HUDEP-2 (cell line): ENCODE results near the gene SCG3.
A peak's percentile ranks its signal among the peaks of the same experiment; 100 is the strongest.
"Not testable (repeated sequence)": the region's sequence is repeated elsewhere in the genome, so short reads cannot be mapped to it uniquely, and the experiment has no call there.

Source experiments
- DNase-seq, 76 experiments: peaks; one replicate each; lab custom pipeline; 2025; ENCODE audit not compliant: unreplicated experiment in 76 of 76; lab: John Stamatoyannopoulos, UW

The SCG3 gene

GRCh38 chr15:51681303-51681963, at the start of gene SCG3:
TSS of gene SCG3 (plus strand) at chr15:51681503. CDS start at chr15:51681756, 253 bp downstream.
- peak in 46 of 76 experiments; percentile 2 to 65 (median 30) for DNase-seq

- DNase-seq = peak in 1 of 76 experiments; percentile 13
Measured at GRCh38 chr15:51634591-51635198, 46.6 kb upstream of the SCG3 start.

DNA sequence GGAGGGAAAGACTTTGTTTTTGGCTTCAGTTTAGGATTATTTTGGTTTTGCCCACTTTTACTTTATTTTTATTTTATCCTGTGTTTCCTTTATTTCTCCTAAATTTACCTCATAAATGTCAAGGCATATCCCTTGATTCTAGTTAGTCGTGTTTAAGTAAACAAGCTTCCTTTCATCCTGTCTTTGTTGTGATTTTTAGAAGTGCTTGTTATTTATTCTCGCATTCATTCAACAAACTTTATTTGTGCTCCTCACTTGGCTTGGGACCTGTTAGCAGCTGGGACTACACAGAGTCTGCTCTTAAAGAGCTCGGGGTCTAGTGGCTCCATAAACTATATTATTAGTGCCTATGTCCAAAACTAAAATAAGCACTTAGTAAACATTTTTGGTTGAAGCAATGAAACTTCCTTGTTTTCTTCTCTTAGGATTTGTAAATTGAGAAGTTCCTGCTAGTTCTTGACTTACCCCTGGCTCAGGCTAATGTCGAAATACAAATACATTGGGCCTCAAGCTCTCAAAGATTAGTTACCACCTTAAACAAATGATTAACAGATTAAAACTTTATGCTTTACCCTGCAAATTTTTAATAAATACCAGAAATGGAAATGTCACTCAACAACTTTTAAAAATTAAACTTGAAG, 39.7 kb upstream of the SCG3 start:
- DNase-seq = no peak

DNA sequence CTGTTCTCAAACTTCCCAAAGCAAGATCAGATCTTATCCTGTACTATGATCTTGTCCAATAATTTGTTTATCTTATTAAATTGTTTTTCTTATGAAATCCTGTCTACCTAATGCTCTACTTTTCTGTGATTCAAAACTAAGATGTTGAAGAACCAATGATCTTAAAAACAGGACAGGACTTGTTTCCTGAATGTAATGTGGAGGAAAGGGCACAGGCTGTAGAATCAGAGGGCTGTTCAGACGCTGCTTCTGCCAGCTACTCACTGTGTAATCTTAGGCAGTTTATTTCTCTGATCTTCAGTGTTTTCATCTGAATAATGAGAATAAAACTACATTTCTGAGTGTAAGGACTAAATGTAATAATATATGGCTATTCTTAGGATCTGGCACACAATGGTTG, 38.6 kb upstream of the SCG3 start:
- DNase-seq = no peak

GRCh38 chr15:51647128-51647562, 34.2 kb upstream of the SCG3 start:
- peak in 74 of 76 experiments; percentile 15 to 92 (median 73) for DNase-seq

GRCh38 chr15:51648101-51648500, 33.2 kb upstream of the SCG3 start:
- not testable (repeated sequence) for DNase-seq

DNA sequence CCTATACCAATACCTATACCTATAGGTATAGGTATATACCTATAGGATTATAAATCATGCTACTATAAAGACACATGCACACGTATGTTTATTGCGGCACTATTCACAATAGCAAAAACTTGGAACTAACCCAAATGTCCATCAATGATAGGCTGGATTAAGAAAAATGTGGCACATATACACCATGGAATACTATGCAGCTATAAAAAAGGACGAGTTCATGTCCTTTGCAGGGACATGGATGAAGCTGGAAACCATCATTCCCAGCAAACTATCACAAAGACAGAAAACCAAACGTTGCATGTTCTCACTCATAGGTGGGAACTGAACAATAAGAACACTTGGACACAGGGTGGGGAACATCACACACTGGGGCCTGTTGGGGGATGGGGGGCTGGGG, 32.7 kb upstream of the SCG3 start:
- not testable (repeated sequence) for DNase-seq

DNA sequence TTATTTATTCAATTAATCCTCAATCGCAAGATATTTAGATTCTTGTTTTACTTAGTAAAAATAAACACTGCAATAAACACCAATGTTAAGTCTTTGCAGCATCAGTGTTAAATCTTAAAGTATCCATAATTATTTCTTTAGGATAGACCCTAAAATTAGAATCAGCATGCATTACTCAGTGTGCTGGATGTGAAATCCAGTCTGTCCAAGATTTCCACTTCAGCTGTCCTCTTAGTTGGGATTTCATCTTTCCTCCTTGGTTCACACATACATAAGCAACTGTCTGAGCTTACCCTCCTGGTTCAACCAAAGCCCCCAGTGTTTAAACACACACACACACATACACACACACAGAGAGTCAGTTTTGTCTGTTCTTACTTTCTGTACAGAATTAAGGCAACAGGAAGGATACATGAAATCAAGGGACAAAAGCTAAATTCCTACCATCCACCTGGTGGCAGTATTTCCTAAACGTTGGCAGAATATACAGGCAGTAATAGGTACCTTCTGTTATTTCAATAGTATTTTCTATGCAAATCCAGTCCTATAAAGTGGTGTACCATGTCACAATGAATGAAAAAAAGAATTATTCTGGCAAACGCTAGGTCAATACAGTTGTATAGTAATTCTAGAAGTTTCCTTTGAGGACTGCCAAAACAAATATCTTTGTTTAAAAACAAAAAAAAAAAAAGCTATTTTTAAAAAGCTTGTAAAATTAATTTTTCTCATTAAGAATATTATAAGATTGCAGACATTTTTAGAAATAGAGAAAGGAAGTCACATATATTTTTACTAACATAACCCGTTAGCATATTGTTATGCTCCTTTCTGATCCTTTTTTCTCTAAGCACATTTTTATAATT, 31.4 kb upstream of the SCG3 start:
- peak in 46 of 76 experiments; percentile 2 to 79 (median 50) for DNase-seq

GRCh38 chr15:51652084-51652668, 29.1 kb upstream of the SCG3 start:
- peak in 71 of 76 experiments; percentile 1 to 93 (median 64) for DNase-seq

GRCh38 chr15:51655401-51656057, 25.8 kb upstream of the SCG3 start:
- not testable (repeated sequence) for DNase-seq

GRCh38 chr15:51658664-51659063, 22.6 kb upstream of the SCG3 start:
- no peak for DNase-seq

DNA sequence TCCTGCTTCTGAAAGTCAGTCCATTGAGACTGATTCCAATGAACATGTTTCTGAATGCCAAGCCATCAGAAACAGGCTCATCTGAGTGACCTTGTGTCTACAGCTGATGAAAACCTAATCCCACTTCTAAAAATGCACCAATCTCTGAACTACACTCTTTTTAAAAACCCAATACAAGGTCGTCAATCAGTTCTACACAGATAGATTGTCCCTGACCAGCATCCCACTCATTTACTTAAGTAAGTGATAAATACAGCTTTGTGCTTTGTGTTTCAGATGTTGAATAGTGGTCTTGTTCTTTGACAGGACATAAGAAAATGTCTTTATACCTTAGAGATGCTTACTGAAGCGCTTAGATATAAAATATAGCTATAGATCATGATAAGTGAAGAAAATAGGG, 20.2 kb upstream of the SCG3 start:
- DNase-seq = no peak

GRCh38 chr15:51667478-51667877, 13.8 kb upstream of the SCG3 start:
- no peak for DNase-seq

- DNase-seq = no peak
Measured at GRCh38 chr15:51668446-51668845, 12.9 kb upstream of the SCG3 start.

- no peak for DNase-seq
Measured at GRCh38 chr15:51669381-51669780, 11.9 kb upstream of the SCG3 start.

DNA sequence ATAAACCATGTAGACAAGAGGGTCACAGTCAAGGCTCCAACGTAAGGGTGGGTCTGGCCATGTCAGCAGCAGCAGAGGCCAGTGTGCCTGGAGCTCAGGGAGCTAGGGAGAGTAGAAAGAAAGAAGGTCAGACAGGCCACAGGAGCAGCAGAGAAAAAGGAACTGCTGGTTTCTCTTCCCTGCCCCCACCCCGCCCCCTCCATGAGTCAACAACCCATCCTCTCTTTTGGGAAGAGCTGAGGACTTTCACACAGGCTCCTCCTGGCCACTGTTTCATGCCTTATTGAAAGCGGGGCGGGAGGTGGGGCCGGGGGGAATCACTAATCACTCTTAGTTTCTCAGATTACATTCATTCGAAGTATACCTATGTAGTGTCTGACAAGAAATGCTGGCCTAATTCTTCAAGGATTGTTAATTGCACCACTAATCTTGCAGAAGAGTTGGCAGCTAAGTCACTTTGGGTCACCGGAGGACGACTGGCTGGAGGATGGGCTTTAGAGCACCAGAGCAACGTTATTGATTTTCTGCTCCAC, 9.1 kb upstream of the SCG3 start:
- no peak for DNase-seq

DNA sequence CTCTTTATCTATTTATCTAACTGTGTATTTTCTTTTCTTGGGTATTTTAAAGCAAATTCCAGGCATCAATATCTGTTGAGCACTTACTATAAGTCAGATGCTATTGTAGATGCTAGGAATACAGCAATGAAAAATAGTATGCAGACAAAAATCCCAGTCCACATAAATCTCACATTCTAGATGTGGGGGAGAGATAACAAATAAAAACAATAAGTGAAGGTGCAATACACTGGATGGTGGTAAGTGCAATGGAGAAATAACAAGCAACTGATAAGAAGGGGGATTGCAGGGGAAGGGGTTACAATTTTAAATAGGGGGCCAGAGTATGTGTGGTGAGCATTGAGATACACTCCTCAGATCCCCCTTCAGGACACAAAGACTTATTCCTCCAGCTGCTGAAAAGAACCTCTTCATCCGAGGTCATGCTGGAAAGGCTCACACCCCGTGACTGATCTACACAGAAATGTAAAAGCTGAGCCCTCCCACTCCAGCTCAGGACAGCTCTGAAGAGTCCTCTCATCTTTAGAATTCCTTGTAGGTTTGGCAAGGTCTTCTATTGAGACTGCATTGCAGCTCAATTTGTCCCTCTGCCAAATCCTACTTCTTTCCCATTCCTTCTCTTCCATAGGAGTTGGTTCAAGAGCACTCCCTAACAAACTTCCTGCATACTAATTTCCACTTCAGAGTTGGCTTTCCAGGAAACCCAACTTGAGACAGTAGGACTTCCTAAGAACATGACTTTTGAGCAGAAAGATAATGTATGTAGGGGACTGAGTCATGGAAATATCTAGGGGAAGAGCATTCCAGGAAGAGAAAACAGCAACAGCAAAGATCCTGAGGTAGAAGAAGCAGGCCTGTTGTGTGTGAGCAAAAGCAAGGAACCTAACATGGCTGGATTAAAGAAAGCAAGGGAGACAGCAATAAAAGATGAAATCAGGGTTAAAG, 8.1 kb upstream of the SCG3 start:
- no peak for DNase-seq

DNA sequence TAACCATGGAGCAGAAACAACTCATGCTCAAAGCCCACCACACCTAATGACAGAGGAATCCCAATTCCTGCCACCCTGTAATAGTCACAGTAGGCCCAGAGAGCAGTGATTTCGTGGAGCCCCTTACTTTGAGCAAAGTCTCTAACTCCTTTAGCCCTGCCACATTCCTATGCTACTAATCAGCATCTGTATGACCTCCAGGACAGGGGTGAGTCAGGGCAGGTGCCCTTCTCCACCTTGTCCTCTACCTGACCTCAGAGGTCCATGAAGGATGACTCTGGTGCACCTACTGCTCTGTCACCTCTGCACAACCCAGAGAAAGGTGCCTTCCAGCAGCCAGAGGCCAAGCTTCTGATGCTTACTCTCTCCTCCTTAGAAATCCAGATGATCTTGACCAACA, 6.1 kb upstream of the SCG3 start:
- no peak for DNase-seq

GRCh38 chr15:51677021-51677420, 4.3 kb upstream of the SCG3 start:
- DNase-seq = no peak
